Activated CD8-positive, alpha-beta memory T cell treated with anti-CD3 and anti-CD28 coated beads, Interleukin-2, amount 50 U/mL, for 24 hours (primary cell): ENCODE measurements around the gene EHBP1.
"Not testable (repeated sequence)": the region's sequence is repeated elsewhere in the genome, so short reads cannot be mapped to it uniquely, and the experiment has no call there.

Experiments
- DNase-seq: peaks from one replicate; pipeline ENCODE4 v3.0.0-alpha.2; 2020; ENCODE audit errors: extremely low read depth

EHBP1 gene

GRCh38 chr2:62705859-62706720 lies 577 bp downstream of the EHBP1 start:
- DNase-seq, result no peak

GRCh38 chr2:62706721-62707521 lies 1.4 kb downstream of the EHBP1 start:
- no peak for DNase-seq

- DNase-seq, result no peak
Observed at GRCh38 chr2:62708751-62709150, 3.2 kb downstream of the EHBP1 start.

GRCh38 chr2:62711832-62712494 lies 6.5 kb downstream of the EHBP1 start:
- no peak for DNase-seq

GRCh38 chr2:62713196-62713595 lies 7.7 kb downstream of the EHBP1 start:
- not testable (repeated sequence) for DNase-seq

GRCh38 chr2:62713837-62714236 lies 8.3 kb downstream of the EHBP1 start:
- no peak for DNase-seq

GRCh38 chr2:62716768-62717167 lies 11.3 kb downstream of the EHBP1 start:
- no peak for DNase-seq

GRCh38 chr2:62717503-62718081 lies 12.1 kb downstream of the EHBP1 start:
- DNase-seq, result no peak

GRCh38 chr2:62718225-62718822 lies 12.8 kb downstream of the EHBP1 start:
- DNase-seq, result no peak

- no peak for DNase-seq
Observed at GRCh38 chr2:62719757-62720156, 14.2 kb downstream of the EHBP1 start.

GRCh38 chr2:62722679-62723078 lies 17.2 kb downstream of the EHBP1 start:
- no peak for DNase-seq

- DNase-seq, result no peak
Observed at GRCh38 chr2:62723253-62723652, 17.7 kb downstream of the EHBP1 start.

- no peak for DNase-seq
Observed at GRCh38 chr2:62724106-62724505, 18.6 kb downstream of the EHBP1 start.

- no peak for DNase-seq
Observed at GRCh38 chr2:62724886-62725711, 19.6 kb downstream of the EHBP1 start.

- no peak for DNase-seq
Observed at GRCh38 chr2:62725712-62726055, 20.2 kb downstream of the EHBP1 start.

GRCh38 chr2:62727259-62727867 lies 21.9 kb downstream of the EHBP1 start:
- no peak for DNase-seq

- DNase-seq, result no peak
Observed at GRCh38 chr2:62727876-62728566, 22.5 kb downstream of the EHBP1 start.

- DNase-seq, result no peak
Observed at GRCh38 chr2:62731275-62731674, 25.8 kb downstream of the EHBP1 start.

- DNase-seq, result no peak
Observed at GRCh38 chr2:62732262-62732777, 26.8 kb downstream of the EHBP1 start.

GRCh38 chr2:62733546-62733945 lies 28.0 kb downstream of the EHBP1 start:
- DNase-seq, result no peak
